ENCODE results near the gene S100A9. TPM values are rescaled to one million over a fixed set of nuclear protein-coding genes. Genes with fewer than 3 reads are reported as not detected.
"Not testable (repeated sequence)": the region's sequence is repeated elsewhere in the genome, so short reads cannot be mapped to it uniquely, and the experiment has no call there.

S100A9 gene
- total RNA-seq, 1 experiment from 2014 or later: 2.3 TPM

- DNase-seq (ENCODE audit: extremely low read depth, low read depth): no peak
These were observed 45.9 kb downstream of the S100A9 start for GRCh38 chr1:153403421-153404085.

GRCh38 chr1:153404086-153404635 is 46.5 kb downstream of the S100A9 start:
- no peak for DNase-seq (ENCODE audit: extremely low read depth, low read depth)

GRCh38 chr1:153404768-153405167 is 47.1 kb downstream of the S100A9 start:
- no peak for DNase-seq (ENCODE audit: extremely low read depth, low read depth)

- DNase-seq (ENCODE audit: extremely low read depth, low read depth): not testable (repeated sequence)
These were observed 48.4 kb downstream of the S100A9 start for GRCh38 chr1:153405825-153406599.

- DNase-seq (ENCODE audit: extremely low read depth, low read depth): not testable (repeated sequence)
These were observed 49.6 kb downstream of the S100A9 start for GRCh38 chr1:153407274-153407673.

Small RNA genes lying within 50 kb of the gene (small RNA-seq; reads per million reads assigned to genes)
- gene RNU6-160P (0 reads per million in 2 experiments), gene S100A15A (0 reads per million in 2 experiments)

Other genes with a start within 250 kb of the S100A9 start
- gene SPRR2F, start 244.3 kb upstream of the S100A9 start, total RNA-seq (2014; rRNA removed; shearing (Covaris generic)): not detected in 2 replicates
- gene SPRR2G, start 207.0 kb upstream of the S100A9 start, total RNA-seq (2014; rRNA removed; shearing (Covaris generic)): not detected in 2 replicates
- not detected in 2 replicates for gene LELP1, start 154.4 kb upstream of the S100A9 start, total RNA-seq (2014; rRNA removed; shearing (Covaris generic))
- not detected in 2 replicates for gene PRR9, start 140.3 kb upstream of the S100A9 start, total RNA-seq (2014; rRNA removed; shearing (Covaris generic))
- not detected in 2 replicates for gene LORICRIN, start 98.2 kb upstream of the S100A9 start, total RNA-seq (2014; rRNA removed; shearing (Covaris generic))
- gene PGLYRP3, start 44.9 kb upstream of the S100A9 start, total RNA-seq (2014; rRNA removed; shearing (Covaris generic)): not detected in 2 replicates
- gene PGLYRP4, start 9.0 kb upstream of the S100A9 start, total RNA-seq (2014; rRNA removed; shearing (Covaris generic)): not detected in 2 replicates
- gene S100A12, start 17.8 kb downstream of the S100A9 start, total RNA-seq (2014; rRNA removed; shearing (Covaris generic)): not detected in 2 replicates
- not detected in 2 replicates for gene S100A8, start 33.2 kb downstream of the S100A9 start, total RNA-seq (2014; rRNA removed; shearing (Covaris generic))
- not detected in 2 replicates for gene S100A7A, start 58.7 kb downstream of the S100A9 start, total RNA-seq (2014; rRNA removed; shearing (Covaris generic))
- not detected in 2 replicates for gene S100A7, start 102.8 kb downstream of the S100A9 start, total RNA-seq (2014; rRNA removed; shearing (Covaris generic))
- 743 and 832 TPM in 2 replicates for gene S100A6, start 178.1 kb downstream of the S100A9 start, total RNA-seq (2014; rRNA removed; shearing (Covaris generic))
- 0.30 TPM in 1 of 2 replicates, not detected in the other for gene S100A5, start 183.1 kb downstream of the S100A9 start, total RNA-seq (2014; rRNA removed; shearing (Covaris generic))
- 201 and 238 TPM in 2 replicates for gene S100A4, start 188.0 kb downstream of the S100A9 start, total RNA-seq (2014; rRNA removed; shearing (Covaris generic))
- gene S100A3, start 191.4 kb downstream of the S100A9 start, total RNA-seq (2014; rRNA removed; shearing (Covaris generic)): 1.1 and 3.4 TPM in 2 replicates
- 4.0 and 5.6 TPM in 2 replicates for gene S100A2, start 208.0 kb downstream of the S100A9 start, total RNA-seq (2014; rRNA removed; shearing (Covaris generic))

Measured in NCI-H460 (cell line).